Heart right ventricle (tissue), 16 donors: ENCODE measurements around the gene KCNQ5. TPM values are rescaled to one million over a fixed set of nuclear protein-coding genes. Genes with fewer than 3 reads are reported as not detected.

Experiments
- ATAC-seq, 8 donors: fragments of 200-7000 bp; cut with Tn5 transposase; one replicate each; pipeline ENCODE4 v1.9.1; 2020; ENCODE audit warnings: mild to moderate bottlenecking in 8 of 8, moderate library complexity in 8 of 8, moderate number of reproducible peaks in 1 of 8
- DNase-seq, 2 donors: peaks; one replicate each; pipeline ENCODE4 v3.0.0-alpha.2; 2020
- H3K27ac ChIP-seq, 10 donors: fragments of 200-600 bp; sonication (generic) in 2 of 10; one replicate each; pipeline versions ENCODE4 v1.5.0 to v1.8.0; 2020 to 2022; ENCODE audit warnings: mild to moderate bottlenecking in 3 of 10
- H3K27me3 ChIP-seq, 7 donors: fragments of 200-600 bp; one replicate each; pipeline ENCODE4 v1.8.0; 2021 to 2022; ENCODE audit warnings: mild to moderate bottlenecking in 2 of 7
- H3K36me3 ChIP-seq, 9 donors: fragments of 200-600 bp; sonication (generic) in 1 of 9; one replicate each; pipeline versions ENCODE4 v1.5.0 to v1.8.0; 2020 to 2022; ENCODE audit warnings: mild to moderate bottlenecking in 2 of 9
- H3K4me1 ChIP-seq, 9 donors: fragments of 200-600 bp; sonication (generic) in 1 of 9; one replicate each; pipeline versions ENCODE4 v1.5.0 to v1.8.0; 2020 to 2022; ENCODE audit warnings: mild to moderate bottlenecking in 4 of 9
- H3K4me3 ChIP-seq, 10 donors: fragments of 200-600 bp; sonication (generic) in 2 of 10; one replicate each; pipeline versions ENCODE4 v1.5.0 to v1.8.0; 2020 to 2022; ENCODE audit warnings: mild to moderate bottlenecking in 7 of 10, moderate library complexity in 2 of 10
- H3K9me3 ChIP-seq, 11 donors: fragments of 200-600 bp in 10 of 11; sonication (generic) in 2 of 11; one replicate each; pipeline versions ENCODE4 v1.5.0 to v1.8.0; 2013 to 2022; ENCODE audit warnings: mild to moderate bottlenecking in 2 of 11, control low read depth in 1 of 11, moderate library complexity in 1 of 11
- CTCF ChIP-seq, 9 donors: fragments of 200-600 bp; sonication (generic) in 2 of 9; IDR thresholded peaks; one replicate each; pipeline versions ENCODE4 v1.5.0 to v1.8.0; 2021 to 2022; ENCODE audit warnings: antibody characterized with exemption in 9 of 9, mild to moderate bottlenecking in 5 of 9, moderate library complexity in 1 of 9
- WGBS, 2 donors: extraction: QIAGEN DNeasy Blood & Tissue Kit; methylation state at CpG; one replicate each; pipeline ENCODE4 v1.1.7; 2013; ENCODE audit warnings: inconsistent platforms in 1 of 2; 5-methylcytosine and 5-hydroxymethylcytosine counted together
- intact Hi-C, 10 donors: fragments of 100-400 bp; cut with DNase I; formaldehyde crosslinking; loops; one replicate each; pipeline versions ENCODE4 v1.11.1 to v1.14.2; 2022
- polyA plus RNA-seq, 2 donors: library from polyadenylated mRNA; stranded (reverse); fragments of 200-250 nt; gene quantifications; one replicate each; pipeline ENCODE4 v1.2.3, GENCODE V29; 2013
- total RNA-seq, 10 donors: library from RNA; stranded (reverse); fragmentation: NEBNext Ultra II Directional in 3 of 10; extraction: Animal tissue kit (Norgen Biotek cat#: 25700) in 3 of 10; gene quantifications; one replicate each; pipeline versions ENCODE4 v1.2.1 to v1.2.4, GENCODE V29; 2021 to 2023
- donor health status: Arrhythmogenic right ventricular cardiomyopathy.
- donor health status: ischemic (EF 13 %, LVEDD 7.1; RV severe dilation, severe dysfunction).
- donor health status: healthy with polysubstance abuse.
- donor health status: DM: no; HTN: yes; CAD: no.
- donor health status: DM: no; HTN: no; CAD: no.
- donor health status: ischemic (EF 25% LVEDD 6.9; RV normal size, moderate dysfunction).
- donor health status: ischemic (EF 25% LVEDD 5.7; RV mildly dilated, moderate dysfunction).
- donor health status: healthy.
- donor health status: DM: yes; HTN: yes; CAD: no.
- donor health status: Ischemic cardiomyopathy.
- donor health status: ischemic (EF 35%, LVEDD 5.7; RV mildly dilated, moderate dysfunction).
- donor health status: nonischemic (EF 11% LVEDD 7.7; RV severe dilation, severe dysfunction).
- donor health status: DM: yes; HTN: yes; CAD: no.
- donor health status: PGD.
- donor health status: ischemic (EF 29% LVEDD 5.4; RV normal size, mild dysfunction).
- donor health status: nonischemic (EF 23%, LVEDD 6.1; RV moderate dilation, normal function).

The KCNQ5 gene
- total and polyA plus RNA-seq, 12 donors: under 0.01 to 0.15 (median 0.12) TPM; not detected in 9

GRCh38 chr6:72665599-72665998 is 43.7 kb downstream of the KCNQ5 start:
- ATAC-seq (no peak), DNase-seq (no peak)
- Histone ChIP-seq H3K4me3 (no peak overlapping the region), H3K27ac (no peak overlapping the region), H3K36me3 (no peaks in the 10 kb centered on the region), H3K27me3 (no peaks in the 10 kb centered on the region), H3K4me1 (no peaks in the 10 kb centered on the region), H3K9me3 (peaks cover 0 to 3% (median 0%) of the 10 kb centered on the region in 11 donors)
- TF ChIP-seq CTCF (IDR thresholded peaks at IDR 0.05): no peak
- intact Hi-C loops: no loop called here
- WGBS, 2 donors: 90 to 91% methylated on average over 3 of the region's 3 CpGs

- H3K36me3 ChIP-seq: no peaks in the 10 kb centered on the region
- no peak overlapping the region for H3K27ac ChIP-seq
- H3K27me3 ChIP-seq: no peaks in the 10 kb centered on the region
- DNase-seq (no peak), ATAC-seq (no peak)
- H3K9me3 ChIP-seq: peaks cover 0 to 3% (median 0%) of the 10 kb centered on the region in 11 donors
- 78 to 83% methylated on average over 3 of the region's 3 CpGs for WGBS, 2 donors
- intact Hi-C loops: no loop called here
- H3K4me1 ChIP-seq: no peaks in the 10 kb centered on the region
- H3K4me3 ChIP-seq: no peak overlapping the region
- TF ChIP-seq CTCF (IDR thresholded peaks at IDR 0.05): no peak
Observed at GRCh38 chr6:72669324-72669723, 47.5 kb downstream of the KCNQ5 start.

- intact Hi-C loops: no loop called here
- Histone ChIP-seq H3K36me3 (no peaks in the 10 kb centered on the region), H3K27ac (no peak overlapping the region), H3K4me3 (no peak overlapping the region), H3K27me3 (no peaks in the 10 kb centered on the region), H3K4me1 (no peaks in the 10 kb centered on the region), H3K9me3 (no peaks in the 10 kb centered on the region)
- WGBS, 2 donors: 72 to 77% methylated on average over 1 of the region's 1 CpG
- DNase-seq: no peak
- no peak for TF ChIP-seq CTCF (IDR thresholded peaks at IDR 0.05)
- ATAC-seq: no peak
Observed at GRCh38 chr6:72672906-72673305, 51.0 kb downstream of the KCNQ5 start.

- no peaks in the 10 kb centered on the region for H3K27me3 ChIP-seq
- intact Hi-C loops: no loop called here
- WGBS, 2 donors: 90 to 94% methylated on average over 1 of the region's 1 CpG
Observed at GRCh38 chr6:72674842-72675241, 53.0 kb downstream of the KCNQ5 start.

More at GRCh38 chr6:72674842-72675241, 53.0 kb downstream of the KCNQ5 start:
- H3K9me3 ChIP-seq: peaks cover 0 to 2% (median 0%) of the 10 kb centered on the region in 11 donors
- DNase-seq (no peak), ATAC-seq (no peak)
- TF ChIP-seq CTCF (IDR thresholded peaks at IDR 0.05): no peak
- H3K36me3 ChIP-seq: no peaks in the 10 kb centered on the region
- H3K4me1 ChIP-seq: no peaks in the 10 kb centered on the region
- no peak overlapping the region for H3K4me3 ChIP-seq
- H3K27ac ChIP-seq: no peak overlapping the region
